T-helper 2 cell (primary cell): Measurements from ENCODE around the gene ZNF143.
"Not testable (repeated sequence)": the region's sequence is repeated elsewhere in the genome, so short reads cannot be mapped to it uniquely, and the experiment has no call there.

Experiments used
- DNase-seq, 5 experiments: peaks; one replicate each; pipeline versions ENCODE4 v3.0.0 to v3.0.0-alpha.2; 2012 to 2022
- total RNA-seq, 2 donors: gene quantifications; one replicate each; lab custom pipeline; 2026; lab: John Stamatoyannopoulos, UW

The ZNF143 gene
- total RNA-seq, result 25.3 to 40.3 reads per million in 2 donors

DNA sequence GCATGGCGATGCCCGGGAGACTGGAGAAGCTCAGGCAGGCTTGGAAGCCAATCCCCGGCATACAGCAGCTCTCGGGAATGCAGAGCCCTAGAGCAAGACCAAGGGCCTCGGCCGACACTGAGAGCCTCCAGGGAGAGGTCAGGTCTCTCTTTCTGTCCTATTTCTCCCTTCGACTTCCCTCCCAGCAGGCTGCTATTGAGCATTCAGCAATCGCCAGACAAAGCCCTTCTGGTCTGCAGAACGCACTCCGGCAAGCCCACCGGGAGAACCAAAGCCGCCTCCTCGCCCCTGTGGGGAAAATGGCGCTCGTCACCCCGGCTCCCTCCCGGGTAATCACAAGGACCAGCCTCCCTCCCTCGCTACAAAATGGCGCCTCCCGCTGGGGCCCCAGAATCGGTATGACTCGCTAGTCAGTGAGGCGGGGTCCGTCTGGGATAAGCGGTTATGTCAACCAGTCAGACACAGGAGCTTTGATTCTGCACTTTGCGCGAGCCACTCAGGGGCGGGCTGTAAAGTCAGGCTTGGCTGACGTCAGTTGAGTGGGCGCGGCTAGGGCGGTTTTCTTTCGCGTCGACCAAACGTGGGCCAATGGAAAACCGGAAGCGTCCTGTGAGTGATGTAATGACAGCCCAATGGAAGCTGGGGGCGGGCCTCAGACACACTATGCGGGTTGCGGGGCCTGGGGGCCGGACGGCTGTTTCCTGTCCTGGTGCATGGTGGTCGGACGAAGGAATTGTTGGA lies at the start of gene ZNF143:
ZNF143 (plus strand) TSS at position 691 of the 741 bp plus-strand sequence. CDS start 10,297 bp downstream, outside the sequence.
- DNase-seq, result peak; percentile 97 to 100 (median 100)

DNA sequence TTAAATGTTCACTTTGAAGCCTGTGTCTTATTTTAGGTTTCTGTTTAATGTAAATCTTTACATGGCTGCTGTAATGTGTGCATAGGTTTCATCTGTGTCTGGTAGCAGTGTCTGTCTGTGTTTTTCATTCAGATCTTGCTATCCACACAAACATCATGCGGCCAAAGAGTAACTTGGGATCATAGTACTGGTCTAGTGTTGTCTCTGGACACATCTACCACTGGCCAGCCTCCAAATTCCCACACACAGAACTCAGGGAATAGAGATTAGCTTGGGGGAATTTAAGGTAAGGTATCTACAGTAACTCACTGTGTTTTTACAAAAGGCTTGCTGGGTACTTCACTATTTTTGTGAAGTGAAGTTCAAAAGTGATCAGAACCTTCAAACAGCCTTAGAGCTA lies 32.1 kb upstream of the ZNF143 start:
- DNase-seq, result no peak

DNA sequence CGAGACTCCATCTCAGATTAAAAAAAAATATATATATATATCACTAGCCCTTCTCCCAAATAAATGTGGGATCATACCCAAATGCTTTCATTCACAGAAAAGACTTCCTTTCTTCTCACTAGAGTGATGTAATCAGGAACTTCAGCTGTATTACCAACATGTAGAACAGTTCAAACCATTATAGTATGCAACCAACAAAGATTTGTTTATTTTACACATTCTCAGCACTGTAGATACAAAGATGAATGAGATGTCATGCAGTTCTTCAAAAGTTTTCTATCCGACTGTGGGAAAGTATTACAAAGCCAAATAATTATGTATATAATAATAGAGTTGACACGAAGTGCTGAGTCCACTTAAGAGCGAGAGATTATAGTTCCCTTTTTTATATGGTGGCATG lies 22.2 kb upstream of the ZNF143 start:
- DNase-seq, result no peak

DNA sequence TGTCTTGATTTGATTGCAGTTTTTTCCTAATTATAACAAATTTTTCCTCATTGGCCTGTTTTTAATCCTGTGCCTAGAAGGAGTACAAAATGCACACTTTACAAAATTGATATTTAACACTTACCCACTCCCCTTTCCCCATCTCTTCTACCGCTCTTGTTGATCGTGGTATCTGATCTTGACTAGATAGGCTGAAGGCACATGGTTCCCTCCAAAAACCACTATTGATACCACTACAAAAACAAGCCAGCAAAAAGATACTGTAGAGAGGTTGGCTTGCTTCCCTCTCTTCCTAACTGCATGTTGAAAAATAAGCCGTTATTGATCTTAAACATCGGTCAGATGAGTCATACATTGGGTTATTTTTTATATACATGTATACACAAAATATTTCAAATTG lies 14.6 kb upstream of the ZNF143 start:
- peak in 1 of 5 experiments; percentile 62 for DNase-seq

DNA sequence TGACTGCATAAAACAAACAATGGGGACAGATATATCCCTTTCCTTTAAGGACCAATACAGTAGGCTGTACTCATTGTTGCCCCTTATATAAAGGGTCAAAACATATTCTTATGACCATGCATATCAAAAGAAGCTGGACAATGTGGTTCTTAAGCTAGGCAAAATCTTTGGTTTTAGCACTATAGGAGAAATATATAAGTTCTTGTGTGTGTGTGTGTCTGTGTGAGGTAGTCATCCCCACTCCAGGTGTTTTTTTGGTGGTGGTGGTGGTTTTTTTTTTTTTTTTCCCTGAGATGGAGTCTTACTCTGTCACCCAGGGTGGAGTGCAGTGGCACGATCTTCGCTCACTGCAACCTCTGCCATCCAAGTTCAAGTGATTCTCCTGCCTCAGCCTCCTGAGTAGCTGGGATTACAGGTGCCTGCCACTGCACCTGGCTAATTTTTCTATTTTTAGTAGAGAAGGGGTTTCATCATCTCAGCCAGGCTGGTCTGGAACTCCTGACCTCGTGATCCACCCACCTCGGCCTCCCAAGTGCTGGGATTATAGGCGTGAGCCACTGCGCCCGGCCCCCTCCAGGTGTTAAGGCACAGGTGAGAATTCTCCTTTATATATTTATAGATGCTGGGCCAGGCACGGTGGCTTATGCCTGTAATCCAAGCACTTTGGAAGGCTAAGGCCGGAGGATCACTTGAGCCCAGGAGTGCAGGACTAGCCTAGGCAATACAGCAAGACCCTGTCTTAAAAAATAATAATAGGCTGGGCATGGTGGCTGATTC lies 12.0 kb upstream of the ZNF143 start:
- no peak for DNase-seq

DNA sequence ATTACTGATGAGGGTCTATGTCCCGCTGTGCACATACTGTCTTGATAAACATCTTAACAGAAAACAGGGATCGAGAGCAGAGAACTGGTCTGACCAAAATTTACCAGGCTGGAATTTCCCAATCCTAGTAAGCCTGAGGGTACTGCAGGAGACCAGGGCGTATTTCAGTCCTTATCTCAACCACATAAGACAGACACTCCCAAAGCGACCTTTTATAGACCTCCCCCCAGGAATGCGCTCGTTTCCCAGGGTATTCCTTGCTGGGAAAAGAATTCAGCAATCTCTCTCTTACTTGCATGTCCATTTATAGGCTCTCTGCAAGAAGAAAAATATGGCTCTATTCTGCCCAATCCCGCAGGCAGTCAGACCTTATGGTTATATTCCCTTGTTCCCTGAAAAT lies 8.8 kb upstream of the ZNF143 start:
- not testable (repeated sequence) for DNase-seq

DNA sequence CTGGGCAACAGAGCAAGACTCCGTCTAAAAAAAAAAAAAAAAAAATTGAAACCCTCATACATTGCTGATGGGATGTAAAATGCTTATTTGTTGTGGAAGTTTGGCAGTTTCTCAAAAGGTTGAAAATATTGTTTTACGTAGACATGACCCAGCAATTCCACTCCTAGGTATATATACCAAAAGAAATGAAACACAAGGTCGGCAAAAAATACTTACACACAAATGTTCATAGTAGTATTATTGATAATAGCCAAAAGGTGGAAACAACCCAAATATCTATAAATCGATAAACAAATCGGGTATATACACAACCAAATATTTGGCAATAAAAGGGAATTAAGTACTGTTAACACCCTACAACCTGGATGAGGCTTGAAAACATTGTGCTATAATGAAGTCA lies 5.1 kb upstream of the ZNF143 start:
- no peak for DNase-seq

DNA sequence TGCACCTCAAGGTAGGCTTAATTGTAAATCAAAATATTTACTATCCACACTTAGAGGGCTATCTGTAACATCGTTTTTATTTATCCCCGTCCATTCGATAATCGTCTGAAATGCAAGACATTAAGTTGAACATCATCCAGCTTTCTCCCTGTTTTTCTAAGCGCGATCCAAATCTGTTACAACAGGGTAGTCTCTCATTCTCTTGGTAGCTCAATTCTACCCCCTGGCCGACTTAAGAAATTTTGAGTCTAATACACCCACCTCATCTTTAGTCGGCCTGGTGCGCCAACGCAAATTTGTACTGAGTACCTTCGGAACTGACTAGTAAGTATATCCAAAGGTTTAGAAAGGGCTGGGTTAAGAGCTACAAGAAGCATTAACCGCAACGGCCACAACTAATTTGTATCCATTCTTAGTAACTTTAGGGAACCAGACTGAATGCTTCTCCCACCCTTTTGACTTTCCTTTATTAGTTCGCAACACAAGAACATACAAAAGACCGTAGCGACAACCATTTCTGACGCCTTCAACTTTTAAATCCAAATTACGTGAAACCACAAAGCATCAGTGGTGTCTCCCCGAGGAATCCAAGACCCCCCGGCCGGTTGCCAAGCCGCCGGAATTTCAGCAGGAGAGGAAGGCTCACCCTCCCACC lies 1.0 kb upstream of the ZNF143 start:
- DNase-seq, result peak in 3 of 5 experiments; percentile 10 to 65 (median 15)

DNA sequence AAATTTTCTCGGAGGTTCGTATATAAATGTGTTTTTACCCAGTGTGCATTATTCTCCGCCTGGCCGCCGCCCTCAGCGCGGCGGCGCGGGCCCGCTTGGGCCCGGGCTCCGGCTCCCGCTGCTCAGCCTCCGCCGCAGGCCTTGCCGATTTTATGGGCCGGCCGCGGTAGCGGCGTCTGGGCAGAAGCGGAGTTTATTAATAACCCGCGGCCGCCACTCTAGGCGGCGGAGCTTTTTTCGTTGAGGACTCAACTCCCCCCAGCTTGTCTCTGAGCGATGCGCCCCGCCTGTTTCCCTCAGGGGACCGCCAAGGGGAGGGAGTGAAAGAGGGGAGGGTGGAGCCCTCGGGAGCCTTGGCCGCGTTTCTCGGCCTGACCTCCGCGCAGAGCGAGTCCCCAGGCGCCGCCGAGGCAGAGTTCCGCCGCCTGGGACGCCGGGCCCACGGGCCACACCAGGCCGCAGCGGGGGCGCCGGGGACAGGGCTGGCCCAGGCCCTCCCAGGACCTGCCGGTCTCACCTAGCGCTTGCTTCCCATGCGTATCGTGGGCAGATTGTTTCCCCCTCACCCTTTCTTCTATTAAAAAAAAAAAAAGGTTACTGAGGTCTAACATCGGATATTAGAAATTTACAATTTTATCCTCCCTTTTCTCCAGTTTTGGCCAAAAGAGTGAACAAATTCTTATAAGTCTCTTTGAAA lies 399 bp downstream of the ZNF143 start:
- DNase-seq, result peak; percentile 49 to 91 (median 73)

DNA sequence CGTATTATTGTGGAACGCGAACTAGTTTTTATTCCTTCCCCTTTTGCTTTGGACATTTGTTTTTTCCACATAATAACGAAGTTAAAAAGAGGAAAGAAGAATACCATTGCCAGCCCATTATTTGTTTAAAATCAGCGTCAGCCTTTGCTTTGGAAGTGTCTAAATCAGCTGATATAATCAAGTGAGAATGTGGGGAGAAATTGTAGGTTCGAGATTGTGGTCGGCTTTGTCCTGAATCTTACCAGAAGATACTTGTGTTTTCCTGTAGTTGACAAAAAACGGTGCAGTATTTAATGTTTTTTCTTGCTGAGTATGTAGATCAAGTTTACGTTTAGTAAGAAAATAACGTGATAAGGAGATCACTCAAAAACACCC lies 935 bp downstream of the ZNF143 start:
- peak in 2 of 5 experiments; percentile 22 to 78 for DNase-seq

DNA sequence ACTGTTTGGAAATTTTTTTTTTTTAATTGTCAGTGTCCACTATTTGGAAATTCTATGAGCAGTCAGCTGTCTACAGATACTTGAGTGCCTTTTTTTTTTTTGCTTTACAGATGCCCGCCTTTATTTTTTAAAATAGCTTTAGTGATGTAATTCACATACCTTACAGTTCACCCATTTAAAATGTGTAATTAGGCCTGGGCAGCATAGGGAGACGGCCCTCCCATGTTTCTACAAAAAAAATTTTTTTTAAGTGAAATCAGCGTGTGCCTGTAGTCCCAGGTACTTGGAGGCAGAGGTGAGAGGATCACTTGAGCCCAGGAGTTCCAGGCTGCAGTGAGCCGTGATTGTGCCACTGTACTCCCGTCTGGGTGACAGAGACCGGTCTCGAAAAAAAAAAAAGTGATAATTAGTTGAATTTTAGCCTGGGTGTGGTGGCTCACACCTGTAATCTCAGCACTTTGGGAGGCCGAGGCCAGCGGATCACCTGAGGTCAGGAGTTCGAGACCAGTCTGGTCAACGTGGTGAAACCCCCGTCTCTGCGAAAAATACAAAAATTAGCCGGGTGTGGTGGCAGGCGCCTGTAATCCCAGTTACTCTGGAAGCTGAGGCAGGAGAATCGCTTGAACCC lies 1.5 kb downstream of the ZNF143 start:
- DNase-seq, result no peak

DNA sequence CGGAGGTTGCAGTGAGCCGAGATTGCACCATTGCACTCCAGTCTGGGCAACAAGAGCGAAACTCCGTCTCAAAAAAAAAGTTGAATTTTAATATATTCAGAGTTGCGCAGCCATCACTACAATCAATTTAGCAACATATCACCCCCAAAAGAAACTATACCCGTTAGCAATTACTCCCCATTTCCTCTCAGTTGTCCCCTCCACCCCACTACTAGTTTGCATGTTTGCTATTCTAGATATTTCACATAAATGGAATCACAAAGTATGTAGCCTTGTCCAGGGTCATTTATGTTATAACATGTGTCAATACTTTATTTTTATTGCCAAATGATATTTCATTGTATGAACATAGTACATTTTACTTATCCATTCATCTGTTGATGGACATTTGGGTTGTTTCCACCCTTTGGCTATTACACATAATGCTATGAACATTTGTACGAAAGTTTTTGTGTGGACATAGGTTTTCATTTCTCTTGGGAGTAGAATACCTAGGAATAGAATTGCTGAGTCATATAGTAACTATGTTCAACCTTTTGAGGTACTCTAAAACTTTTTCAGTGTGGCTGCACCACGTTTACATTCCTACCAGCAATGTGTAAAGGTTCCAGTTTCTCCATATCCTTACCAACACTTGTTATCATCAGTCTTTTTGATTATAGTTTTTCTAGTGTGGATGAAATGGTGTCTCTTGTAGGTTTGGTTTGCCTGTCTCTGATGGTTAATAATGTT lies 2.2 kb downstream of the ZNF143 start:
- peak in 1 of 5 experiments; percentile 24 for DNase-seq

DNA sequence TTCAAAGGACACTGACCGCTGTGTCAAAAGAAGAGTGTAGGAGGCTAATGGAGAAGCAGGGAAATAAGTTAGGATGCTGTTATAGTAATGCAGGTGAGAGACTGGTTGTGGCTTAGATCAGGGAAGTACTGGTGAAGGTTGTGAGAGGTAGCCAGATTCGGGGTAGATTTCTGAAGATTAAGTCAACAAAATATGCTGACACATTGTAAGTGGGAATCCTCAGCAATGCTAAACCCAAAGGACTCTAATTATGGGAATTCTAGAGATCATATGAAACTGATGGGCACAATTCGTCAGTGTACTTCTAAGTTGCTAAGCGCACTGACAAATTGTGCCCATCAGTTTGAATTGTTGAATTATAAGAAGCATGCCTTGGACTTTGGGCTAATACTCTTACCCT lies 10.0 kb downstream of the ZNF143 start:
- no peak for DNase-seq

DNA sequence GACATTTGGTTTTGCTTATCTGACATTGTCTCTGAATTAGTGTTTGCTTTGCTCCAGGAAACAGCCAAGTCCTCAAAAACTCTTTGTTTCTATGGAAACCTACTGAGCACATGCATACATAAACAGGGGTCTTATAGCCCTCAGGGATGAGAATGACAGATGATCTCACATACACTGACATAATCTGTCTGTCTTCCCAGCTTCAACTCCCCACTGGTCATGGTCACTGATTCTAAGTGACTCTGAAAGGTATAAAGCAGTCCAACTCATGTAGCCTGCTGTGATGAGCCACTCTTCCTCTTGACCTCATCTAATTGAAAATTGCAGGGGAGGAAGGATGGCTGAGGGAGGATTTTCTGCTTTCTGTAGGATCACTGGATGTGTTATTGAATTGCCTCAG lies 12.6 kb downstream of the ZNF143 start:
- no peak for DNase-seq

DNA sequence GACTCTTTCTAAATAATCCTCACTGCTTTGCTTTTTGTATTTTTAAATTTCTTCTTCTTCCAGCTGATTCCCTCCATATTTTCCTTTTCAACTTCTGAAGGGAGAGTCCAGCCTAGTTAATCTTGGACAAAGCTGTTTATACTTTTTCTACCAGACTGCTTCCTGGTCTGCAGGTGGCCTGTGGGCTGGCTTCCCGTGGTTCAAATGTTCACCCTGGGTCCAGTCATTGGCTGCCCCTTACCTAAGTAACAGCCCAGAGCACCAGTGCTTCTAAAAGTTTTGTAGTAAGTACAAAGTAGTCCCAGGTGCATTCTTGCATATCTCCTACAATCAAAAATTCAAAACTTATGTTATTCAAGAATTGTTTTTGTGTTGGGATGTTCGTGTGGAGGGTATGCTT lies 19.1 kb downstream of the ZNF143 start:
- DNase-seq, result no peak

DNA sequence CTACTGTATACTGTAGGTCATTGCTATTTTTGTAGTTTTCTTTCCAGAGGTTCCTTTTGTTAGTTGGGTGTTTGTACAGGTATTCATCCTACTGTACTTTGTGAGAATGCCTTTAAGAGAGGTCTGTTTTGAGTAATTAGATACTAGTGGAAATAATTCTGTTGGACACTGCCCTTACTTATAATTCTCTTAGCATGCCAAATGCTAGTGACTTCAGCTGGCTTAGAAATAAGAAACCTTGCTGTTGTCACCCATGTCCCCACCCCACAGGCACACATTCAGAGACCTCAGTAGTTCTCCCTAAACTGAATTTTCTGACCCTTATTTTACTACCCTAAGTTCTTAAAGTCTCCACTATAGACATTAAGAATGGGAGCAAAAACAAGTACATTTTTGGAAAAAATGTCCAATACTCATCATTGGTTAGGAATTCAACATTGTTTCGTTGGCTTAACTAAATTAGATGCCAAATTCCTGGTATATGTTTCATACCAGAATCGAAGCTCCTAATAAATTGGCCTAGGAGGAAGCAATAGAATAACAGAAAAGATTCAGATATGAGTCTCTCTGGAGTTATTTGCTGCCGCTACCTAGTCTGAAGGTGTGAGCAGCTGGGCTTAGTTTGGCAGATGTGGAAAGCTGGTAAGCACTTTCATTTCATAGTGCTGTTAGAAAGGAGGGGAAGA lies 28.4 kb downstream of the ZNF143 start:
- DNase-seq, result no peak

DNA sequence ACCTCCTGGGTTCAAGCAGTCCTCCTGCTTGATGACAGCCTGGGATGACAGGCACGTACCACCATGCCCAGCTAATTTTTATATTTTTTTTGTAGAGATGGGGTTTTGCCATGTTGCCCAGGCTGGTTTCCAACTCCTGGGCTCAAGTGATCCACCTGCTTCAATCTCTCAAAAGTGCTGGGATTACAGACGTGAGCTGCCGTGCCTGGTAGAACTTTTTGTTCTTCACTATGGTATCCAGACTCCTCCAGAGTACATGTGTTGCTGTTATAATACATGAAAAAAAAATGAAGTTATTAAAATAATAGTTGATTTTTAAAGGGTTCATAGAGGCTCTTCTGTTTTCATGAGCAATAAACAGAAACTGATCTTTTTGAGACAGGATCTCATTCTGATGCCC lies 29.6 kb downstream of the ZNF143 start:
- DNase-seq, result no peak

DNA sequence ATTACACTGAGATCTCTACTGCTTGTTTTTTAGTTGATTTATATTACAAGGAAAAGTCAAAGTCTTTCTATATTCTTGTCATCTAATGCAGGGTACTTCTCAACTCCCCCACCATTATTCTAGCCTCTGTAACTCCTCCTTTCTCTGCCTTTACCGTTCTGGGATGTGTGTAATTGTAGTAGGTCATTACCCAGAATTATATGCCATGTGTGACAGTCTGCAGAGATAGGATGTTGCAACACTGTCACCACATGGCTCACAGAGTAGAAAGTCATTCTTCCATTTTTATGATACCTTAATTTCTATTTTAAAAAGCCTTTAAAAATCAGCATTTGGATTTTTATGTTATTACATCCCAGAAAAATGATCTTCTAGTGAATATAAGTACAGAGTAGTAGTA lies 32.7 kb downstream of the ZNF143 start:
- no peak for DNase-seq

DNA sequence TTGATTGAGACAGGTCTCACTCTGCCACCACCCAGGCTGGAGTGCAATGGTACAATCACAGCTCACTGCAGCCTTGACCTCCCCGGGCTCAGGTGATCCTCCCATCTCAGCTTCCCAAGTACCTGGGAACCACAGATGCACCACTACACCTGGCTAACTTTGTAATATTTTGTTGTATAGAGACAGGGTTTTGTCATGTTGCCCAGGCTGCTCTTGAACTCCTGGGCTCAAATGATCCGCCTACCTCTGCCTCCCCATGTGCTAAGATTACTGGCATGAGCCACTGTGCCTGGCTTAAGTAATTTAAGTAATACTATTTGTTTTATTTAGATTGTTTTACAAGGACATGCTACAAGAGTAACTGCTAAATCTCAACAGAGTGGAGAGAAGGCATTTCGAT lies 33.5 kb downstream of the ZNF143 start:
- no peak for DNase-seq

DNA sequence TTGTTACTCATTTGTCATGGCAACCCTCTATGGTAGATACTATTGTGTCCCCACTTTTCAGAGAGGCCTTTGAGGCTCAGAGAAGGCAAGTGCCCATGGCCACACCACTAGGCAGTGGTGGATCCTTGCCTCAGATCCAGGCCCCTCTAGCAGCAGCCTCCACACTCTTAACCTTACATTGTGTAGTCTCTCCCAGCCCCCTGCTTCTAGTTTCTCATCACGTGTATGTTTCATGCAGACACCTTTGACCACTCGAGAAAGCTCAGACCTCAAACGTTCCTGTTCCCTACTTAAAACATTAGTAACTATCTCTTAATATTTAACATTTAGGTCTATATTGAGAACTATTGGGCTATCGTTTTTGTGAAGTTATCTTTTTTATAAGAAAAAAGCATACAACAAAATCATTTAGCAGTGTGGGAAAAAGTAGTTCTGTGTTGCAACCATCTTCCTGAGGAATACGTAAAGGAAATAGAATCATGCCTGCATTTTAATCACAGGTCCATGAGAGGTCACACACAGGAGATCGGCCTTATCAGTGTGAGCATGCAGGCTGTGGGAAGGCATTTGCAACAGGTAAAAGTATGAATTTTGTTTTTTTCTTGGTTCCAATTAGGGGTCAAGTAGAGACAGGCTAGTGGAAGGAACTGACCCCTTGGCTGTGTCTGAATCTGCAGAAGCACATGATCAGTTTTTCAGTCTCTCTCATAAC lies 35.1 kb downstream of the ZNF143 start:
- no peak for DNase-seq
